Measurements from ENCODE around the gene ADNP. TPM values are rescaled to one million over a fixed set of nuclear protein-coding genes. Genes with fewer than 3 reads are reported as not detected.

The ADNP gene
- total and polyA plus RNA-seq, 2 experiments from 2014 or later = 23.2 to 50.8 TPM

DNA sequence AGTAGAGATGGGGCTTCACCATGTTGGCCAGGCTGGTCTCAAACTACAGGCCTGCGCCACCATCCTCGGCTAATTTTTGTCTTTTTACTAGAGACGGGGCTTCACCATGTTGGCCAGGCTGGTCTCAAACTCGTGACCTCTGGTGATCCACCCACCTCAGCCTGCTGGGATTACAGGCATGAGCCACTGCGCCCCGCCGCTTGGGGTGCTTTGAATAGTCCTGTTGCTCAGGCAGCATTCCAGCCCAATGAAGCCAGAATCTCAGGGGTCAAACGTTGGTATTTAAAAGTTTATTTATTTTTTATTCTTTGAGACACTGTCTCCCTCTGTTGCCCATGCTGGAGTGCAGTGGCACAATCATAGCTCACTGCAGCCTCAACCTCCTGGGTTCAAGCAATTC is 38.7 kb upstream of the ADNP start:
- Histone ChIP-seq H3K36me3 (no peaks in the 10 kb centered on the region), H3K27ac (no peak overlapping the region), H3K9me3 (ENCODE audit: low read depth) (no peaks in the 10 kb centered on the region), H3K27me3 (no peaks in the 10 kb centered on the region), H3K4me1 (ENCODE audit: low read depth) (no peaks in the 10 kb centered on the region), H3K4me3 (no peak overlapping the region)
- DNase-seq (ENCODE audit: low read depth in 1 of 2, low spot score in 1 of 2) = no peak
- TF ChIP-seq, protein P1, sequence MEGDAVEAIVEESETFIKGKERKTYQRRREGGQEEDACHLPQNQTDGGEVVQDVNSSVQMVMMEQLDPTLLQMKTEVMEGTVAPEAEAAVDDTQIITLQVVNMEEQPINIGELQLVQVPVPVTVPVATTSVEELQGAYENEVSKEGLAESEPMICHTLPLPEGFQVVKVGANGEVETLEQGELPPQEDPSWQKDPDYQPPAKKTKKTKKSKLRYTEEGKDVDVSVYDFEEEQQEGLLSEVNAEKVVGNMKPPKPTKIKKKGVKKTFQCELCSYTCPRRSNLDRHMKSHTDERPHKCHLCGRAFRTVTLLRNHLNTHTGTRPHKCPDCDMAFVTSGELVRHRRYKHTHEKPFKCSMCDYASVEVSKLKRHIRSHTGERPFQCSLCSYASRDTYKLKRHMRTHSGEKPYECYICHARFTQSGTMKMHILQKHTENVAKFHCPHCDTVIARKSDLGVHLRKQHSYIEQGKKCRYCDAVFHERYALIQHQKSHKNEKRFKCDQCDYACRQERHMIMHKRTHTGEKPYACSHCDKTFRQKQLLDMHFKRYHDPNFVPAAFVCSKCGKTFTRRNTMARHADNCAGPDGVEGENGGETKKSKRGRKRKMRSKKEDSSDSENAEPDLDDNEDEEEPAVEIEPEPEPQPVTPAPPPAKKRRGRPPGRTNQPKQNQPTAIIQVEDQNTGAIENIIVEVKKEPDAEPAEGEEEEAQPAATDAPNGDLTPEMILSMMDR (IDR thresholded peaks at IDR 0.05; ENCODE audit: low read depth, low read length) = no peak

DNA sequence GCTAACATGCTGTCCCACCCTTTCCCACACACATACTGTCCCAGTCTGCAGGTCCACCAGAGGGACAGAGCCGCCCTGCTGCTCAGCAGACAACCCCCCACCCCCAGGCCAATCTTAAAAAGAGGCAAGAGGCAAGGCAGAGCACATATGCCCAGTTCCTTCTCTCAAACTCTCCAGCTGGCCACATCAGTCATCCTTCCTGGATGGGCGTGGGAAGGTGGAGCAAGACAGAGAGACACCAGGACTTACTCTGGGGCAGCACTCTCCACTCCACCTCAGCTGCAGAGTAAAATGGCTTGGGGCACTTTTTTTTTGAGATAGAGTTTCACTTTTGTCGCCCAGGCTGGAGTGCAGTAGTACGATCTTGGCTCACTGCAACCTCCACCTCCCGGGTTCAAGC is 38.2 kb upstream of the ADNP start:
- Histone ChIP-seq H3K4me1 (ENCODE audit: low read depth) (no peaks in the 10 kb centered on the region), H3K27me3 (no peaks in the 10 kb centered on the region), H3K4me3 (no peak overlapping the region), H3K9me3 (ENCODE audit: low read depth) (no peaks in the 10 kb centered on the region), H3K27ac (no peak overlapping the region), H3K36me3 (no peaks in the 10 kb centered on the region)
- DNase-seq (ENCODE audit: low read depth in 1 of 2, low spot score in 1 of 2) = no peak
- TF ChIP-seq, protein P1 (IDR thresholded peaks at IDR 0.05; ENCODE audit: low read depth, low read length) = no peak

DNA sequence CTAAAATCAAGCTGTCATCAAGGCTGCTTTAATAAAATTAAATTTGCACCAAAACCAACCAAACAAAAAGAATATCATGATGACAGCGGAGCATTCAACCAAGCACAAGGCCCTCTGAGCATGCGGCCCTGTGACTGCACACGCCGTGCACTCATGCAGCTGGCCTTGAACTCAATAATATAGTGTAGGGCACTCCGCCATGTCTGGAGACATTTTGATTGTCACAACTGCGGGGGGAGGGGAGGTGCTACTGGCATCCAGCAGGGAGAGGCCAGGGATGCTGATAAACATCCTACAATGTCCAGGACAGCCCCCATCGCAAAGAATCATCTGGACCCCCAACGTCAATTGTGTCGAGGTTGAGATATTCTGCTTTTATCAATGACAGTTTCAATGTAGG is 37.1 kb upstream of the ADNP start:
- TF ChIP-seq, protein P1 (IDR thresholded peaks at IDR 0.05; ENCODE audit: low read depth, low read length) = no peak
- H3K36me3 ChIP-seq = no peaks in the 10 kb centered on the region
- no peak overlapping the region for H3K4me3 ChIP-seq
- no peaks in the 10 kb centered on the region for H3K9me3 ChIP-seq (ENCODE audit: low read depth)
- no peaks in the 10 kb centered on the region for H3K27me3 ChIP-seq
- H3K4me1 ChIP-seq (ENCODE audit: low read depth) = no peaks in the 10 kb centered on the region
- DNase-seq (ENCODE audit: low read depth in 1 of 2, low spot score in 1 of 2) = no peak
- H3K27ac ChIP-seq = no peak overlapping the region

DNA sequence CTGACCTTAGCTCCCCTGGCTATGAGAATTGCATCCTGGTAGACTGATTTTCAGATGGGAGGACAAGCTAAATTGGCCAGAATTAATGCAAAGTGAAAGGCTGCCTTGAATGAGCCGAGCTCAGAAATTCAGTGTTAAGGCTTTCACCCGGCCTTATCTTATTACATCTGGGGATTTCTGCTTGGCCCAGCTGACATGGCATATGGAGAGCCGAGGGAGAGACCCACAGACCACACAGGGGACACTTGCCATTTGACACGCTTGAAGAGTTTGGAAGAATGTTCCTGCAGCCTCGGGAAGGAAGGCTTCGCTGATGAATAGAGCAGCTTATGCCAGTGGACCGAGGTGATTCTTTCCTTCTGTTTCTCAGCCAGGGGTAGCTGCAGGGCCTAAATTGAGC is 36.3 kb upstream of the ADNP start:
- Histone ChIP-seq H3K36me3 (no peaks in the 10 kb centered on the region), H3K27ac (no peak overlapping the region), H3K27me3 (no peaks in the 10 kb centered on the region), H3K4me1 (ENCODE audit: low read depth) (no peaks in the 10 kb centered on the region), H3K9me3 (ENCODE audit: low read depth) (no peaks in the 10 kb centered on the region), H3K4me3 (no peak overlapping the region)
- TF ChIP-seq, protein P1 (IDR thresholded peaks at IDR 0.05; ENCODE audit: low read depth, low read length) = no peak
- no peak for DNase-seq (ENCODE audit: low read depth in 1 of 2, low spot score in 1 of 2)

DNA sequence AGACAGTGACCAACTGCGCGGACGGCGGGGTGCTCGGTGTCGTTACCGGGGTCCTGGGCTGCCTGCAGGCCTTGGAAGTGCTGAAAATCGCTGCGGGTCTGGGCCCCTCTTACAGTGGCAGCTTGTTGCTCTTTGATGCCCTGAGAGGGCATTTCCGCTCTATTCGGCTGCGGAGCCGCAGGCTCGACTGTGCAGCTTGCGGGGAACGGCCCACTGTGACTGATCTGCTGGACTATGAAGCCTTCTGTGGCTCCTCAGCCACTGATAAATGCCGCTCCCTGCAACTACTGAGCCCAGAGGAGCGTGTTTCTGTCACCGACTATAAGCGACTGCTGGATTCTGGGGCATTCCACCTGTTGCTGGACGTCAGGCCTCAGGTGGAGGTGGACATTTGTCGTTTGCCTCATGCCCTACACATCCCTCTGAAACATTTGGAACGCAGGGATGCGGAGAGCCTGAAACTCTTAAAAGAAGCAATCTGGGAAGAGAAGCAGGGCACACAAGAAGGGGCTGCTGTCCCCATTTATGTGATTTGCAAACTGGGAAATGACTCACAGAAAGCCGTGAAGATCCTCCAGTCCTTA is 28.4 kb upstream of the ADNP start:
- DNase-seq (ENCODE audit: low read depth in 1 of 2, low spot score in 1 of 2) = no peak
- peak overlapping the region; percentile 93 for H3K4me3 ChIP-seq
- TF ChIP-seq, protein P1 (IDR thresholded peaks at IDR 0.05; ENCODE audit: low read depth, low read length) = no peak
- no peaks in the 10 kb centered on the region for H3K27me3 ChIP-seq
- peaks cover 17% of the 10 kb centered on the region for H3K36me3 ChIP-seq
- no peaks in the 10 kb centered on the region for H3K9me3 ChIP-seq (ENCODE audit: low read depth)
- H3K27ac ChIP-seq = peak overlapping the region; percentile 94
- peaks cover 24% of the 10 kb centered on the region for H3K4me1 ChIP-seq (ENCODE audit: low read depth)

All from cardiac muscle cell (in vitro differentiated cells and primary cell).